Endothelial cell (in vitro differentiated cells): ENCODE measurements around the gene PRR20C. TPM values are rescaled to one million over a fixed set of nuclear protein-coding genes. Genes with fewer than 3 reads are reported as not detected.
"Not testable (repeated sequence)": the region's sequence is repeated elsewhere in the genome, so short reads cannot be mapped to it uniquely, and the experiment has no call there.

Experiments used
- DNase-seq: peaks from one replicate; pipeline ENCODE4 v3.0.0; 2021; ENCODE audit warnings: low spot score
- H3K27ac Mint-ChIP-seq: one replicate; pipeline ENCODE4 v1.8.0; 2021; ENCODE audit warnings: mixed read lengths, inconsistent platforms; ENCODE audit not compliant: unreplicated experiment
- H3K27me3 Mint-ChIP-seq: one replicate; pipeline ENCODE4 v1.8.0; 2021; ENCODE audit warnings: mild to moderate bottlenecking, moderate library complexity, mixed read lengths, inconsistent platforms; ENCODE audit not compliant: unreplicated experiment
- H3K36me3 Mint-ChIP-seq: one replicate; pipeline ENCODE4 v1.8.0; 2021; ENCODE audit warnings: mild to moderate bottlenecking, low read depth, mixed read lengths, inconsistent platforms; ENCODE audit not compliant: unreplicated experiment
- H3K4me1 Mint-ChIP-seq: one replicate; pipeline ENCODE4 v1.8.0; 2021; ENCODE audit warnings: mild to moderate bottlenecking, mixed read lengths, inconsistent platforms; ENCODE audit not compliant: unreplicated experiment
- H3K4me3 Mint-ChIP-seq: one replicate; pipeline ENCODE4 v1.8.0; 2021; ENCODE audit warnings: mild to moderate bottlenecking, mixed read lengths, inconsistent platforms; ENCODE audit not compliant: unreplicated experiment
- H3K9me3 Mint-ChIP-seq: one replicate; pipeline ENCODE4 v1.8.0; 2021; ENCODE audit warnings: mixed read lengths, inconsistent platforms; ENCODE audit not compliant: unreplicated experiment
- total RNA-seq: library from RNA; stranded (reverse); fragmentation: NEBNext Ultra II Directional; extraction: Animal tissue kit (Norgen Biotek cat#: 25700); gene quantifications from one replicate; pipeline ENCODE4 v1.2.1, GENCODE V29; 2021; ENCODE audit not compliant: unreplicated experiment
- TF ChIP-seq, protein P1 (sequence below): fragments of 200-600 bp; sonication (generic); IDR thresholded peaks from one replicate; pipeline ENCODE4 v1.5.0; 2021; ENCODE audit warnings: antibody characterized with exemption; ENCODE audit not compliant: unreplicated experiment

Gene PRR20C
- total RNA-seq, 1 donor from 2014 or later: not detected

DNA sequence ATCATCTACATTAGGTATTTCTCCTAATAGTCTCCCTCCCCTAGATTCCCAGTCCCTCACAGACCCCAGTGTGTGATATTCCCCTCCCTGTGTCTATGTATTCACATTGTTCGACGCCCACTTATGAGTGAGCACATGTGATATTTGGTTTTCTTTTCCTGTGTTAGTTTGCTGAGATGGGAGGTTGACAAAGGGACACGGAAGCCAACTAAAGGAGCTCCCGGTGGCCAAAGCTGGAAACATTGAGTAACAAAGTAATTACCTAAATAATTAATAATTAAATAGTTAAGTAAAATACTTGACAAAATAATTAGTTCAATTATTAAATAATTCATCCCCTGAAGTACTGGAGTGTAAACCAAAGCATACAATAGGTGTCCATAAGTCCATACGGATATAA, 14.9 kb upstream of the PRR20C start:
- no peak for DNase-seq
- H3K27me3 Mint-ChIP-seq: no peaks in the 10 kb centered on the region

DNA sequence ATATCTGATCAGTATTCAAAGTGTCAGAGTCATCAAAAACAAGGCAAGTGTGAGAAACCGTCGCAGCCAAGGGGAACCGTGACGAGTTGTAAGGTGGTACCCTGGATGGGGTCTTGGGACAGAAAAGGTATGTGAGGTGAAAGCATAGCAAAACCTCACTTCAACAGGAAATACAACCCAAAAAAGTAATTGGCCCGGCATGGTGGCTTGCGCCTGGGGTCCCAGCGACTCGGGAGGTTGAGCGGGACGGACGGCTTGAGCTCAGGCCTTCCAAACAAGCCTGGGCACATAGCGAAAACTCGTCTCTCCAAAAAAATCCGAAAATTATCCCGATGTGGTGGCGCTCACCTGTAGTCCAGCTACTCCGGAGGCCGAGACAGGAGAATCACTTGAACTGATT, 14.1 kb upstream of the PRR20C start:
- H3K9me3 Mint-ChIP-seq, H3K27me3 Mint-ChIP-seq, H3K4me1 Mint-ChIP-seq, H3K36me3 Mint-ChIP-seq, DNase-seq, H3K27ac Mint-ChIP-seq, H3K4me3 Mint-ChIP-seq: not testable (repeated sequence)

More for the DNA sequence above, 14.9 kb upstream of the PRR20C start:
- no peaks in the 10 kb centered on the region for H3K9me3 Mint-ChIP-seq
- TF ChIP-seq, protein P1, sequence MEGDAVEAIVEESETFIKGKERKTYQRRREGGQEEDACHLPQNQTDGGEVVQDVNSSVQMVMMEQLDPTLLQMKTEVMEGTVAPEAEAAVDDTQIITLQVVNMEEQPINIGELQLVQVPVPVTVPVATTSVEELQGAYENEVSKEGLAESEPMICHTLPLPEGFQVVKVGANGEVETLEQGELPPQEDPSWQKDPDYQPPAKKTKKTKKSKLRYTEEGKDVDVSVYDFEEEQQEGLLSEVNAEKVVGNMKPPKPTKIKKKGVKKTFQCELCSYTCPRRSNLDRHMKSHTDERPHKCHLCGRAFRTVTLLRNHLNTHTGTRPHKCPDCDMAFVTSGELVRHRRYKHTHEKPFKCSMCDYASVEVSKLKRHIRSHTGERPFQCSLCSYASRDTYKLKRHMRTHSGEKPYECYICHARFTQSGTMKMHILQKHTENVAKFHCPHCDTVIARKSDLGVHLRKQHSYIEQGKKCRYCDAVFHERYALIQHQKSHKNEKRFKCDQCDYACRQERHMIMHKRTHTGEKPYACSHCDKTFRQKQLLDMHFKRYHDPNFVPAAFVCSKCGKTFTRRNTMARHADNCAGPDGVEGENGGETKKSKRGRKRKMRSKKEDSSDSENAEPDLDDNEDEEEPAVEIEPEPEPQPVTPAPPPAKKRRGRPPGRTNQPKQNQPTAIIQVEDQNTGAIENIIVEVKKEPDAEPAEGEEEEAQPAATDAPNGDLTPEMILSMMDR: no peak
- H3K27ac Mint-ChIP-seq: no peak overlapping the region
- no peak overlapping the region for H3K4me3 Mint-ChIP-seq
- no peaks in the 10 kb centered on the region for H3K36me3 Mint-ChIP-seq
- H3K4me1 Mint-ChIP-seq: no peaks in the 10 kb centered on the region

DNA sequence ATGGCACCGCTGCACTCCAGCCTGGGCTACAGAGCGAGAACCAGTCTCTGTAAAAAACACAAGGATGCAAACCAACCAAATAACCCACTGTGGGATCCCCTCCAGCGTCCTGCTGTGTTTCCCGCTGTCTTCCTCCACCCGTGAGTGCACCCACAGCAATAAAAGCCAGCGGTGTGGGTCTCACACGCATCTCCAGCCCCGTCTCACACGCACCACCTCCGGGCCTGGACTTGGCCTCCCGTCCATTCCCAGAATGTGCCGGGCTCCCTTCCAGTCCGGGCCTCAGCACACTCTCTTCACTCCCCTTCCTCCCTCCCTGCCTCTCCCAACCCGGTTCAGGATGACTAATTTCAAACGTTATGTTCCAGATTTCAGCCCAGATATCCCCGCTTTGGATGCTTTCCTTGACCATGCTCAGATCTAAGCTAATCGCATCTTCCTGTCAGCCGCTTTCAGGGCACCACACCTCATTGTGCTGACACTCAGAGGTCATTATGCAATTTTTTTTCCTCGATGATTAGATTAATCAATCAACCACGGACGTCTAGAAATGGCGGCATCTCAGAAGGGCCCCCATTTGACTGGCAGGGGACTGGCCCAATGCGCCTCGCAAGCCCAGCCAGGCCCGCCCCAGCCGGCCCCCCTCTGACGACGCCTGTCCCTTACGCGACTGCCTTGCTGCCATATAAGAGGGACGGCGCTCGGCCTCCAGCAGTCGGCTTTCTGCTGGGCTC, 13.5 kb upstream of the PRR20C start, which contains the start of gene PRR20A:
PRR20A (plus strand) TSS at position 684 of the 734 bp plus-strand sequence. CDS start 387 bp downstream, outside the sequence.
- DNase-seq, H3K27ac Mint-ChIP-seq, H3K9me3 Mint-ChIP-seq: not testable (repeated sequence)

DNA sequence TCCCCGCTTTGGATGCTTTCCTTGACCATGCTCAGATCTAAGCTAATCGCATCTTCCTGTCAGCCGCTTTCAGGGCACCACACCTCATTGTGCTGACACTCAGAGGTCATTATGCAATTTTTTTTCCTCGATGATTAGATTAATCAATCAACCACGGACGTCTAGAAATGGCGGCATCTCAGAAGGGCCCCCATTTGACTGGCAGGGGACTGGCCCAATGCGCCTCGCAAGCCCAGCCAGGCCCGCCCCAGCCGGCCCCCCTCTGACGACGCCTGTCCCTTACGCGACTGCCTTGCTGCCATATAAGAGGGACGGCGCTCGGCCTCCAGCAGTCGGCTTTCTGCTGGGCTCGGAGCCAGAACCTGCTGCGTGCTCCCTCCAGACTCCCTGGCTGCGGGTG, 6.7 kb upstream of the PRR20C start, which contains the start of gene PRR20B:
PRR20B (plus strand) TSS at position 301 of the 400 bp plus-strand sequence. CDS start 387 bp downstream, outside the sequence.
- not testable (repeated sequence) for DNase-seq, H3K4me3 Mint-ChIP-seq, H3K27me3 Mint-ChIP-seq, H3K27ac Mint-ChIP-seq, H3K9me3 Mint-ChIP-seq, H3K36me3 Mint-ChIP-seq, H3K4me1 Mint-ChIP-seq

More for the DNA sequence above, 13.5 kb upstream of the PRR20C start, which contains the start of gene PRR20A:
- not testable (repeated sequence) for H3K4me1 Mint-ChIP-seq, H3K27me3 Mint-ChIP-seq, H3K4me3 Mint-ChIP-seq, H3K36me3 Mint-ChIP-seq

DNA sequence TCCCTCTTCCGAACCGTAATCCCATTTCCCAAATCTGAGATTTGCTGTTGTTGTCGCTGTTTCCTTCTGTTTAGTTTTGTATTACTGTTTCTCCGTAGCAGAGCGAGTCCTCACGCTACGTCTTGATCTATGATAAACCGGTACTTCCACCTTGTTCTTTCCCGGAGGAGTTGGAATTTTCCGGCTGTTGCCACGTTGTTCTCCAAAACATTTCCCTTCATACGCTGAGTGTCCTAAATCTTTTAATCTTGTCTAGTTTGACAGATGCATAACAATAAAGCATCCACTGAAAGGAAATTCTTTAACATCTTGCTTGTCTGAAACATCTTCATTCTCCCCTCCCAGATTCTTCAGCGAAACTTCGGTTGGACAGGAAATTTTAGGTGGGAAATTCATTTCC, 5.8 kb upstream of the PRR20C start:
- not testable (repeated sequence) for H3K4me1 Mint-ChIP-seq, H3K27me3 Mint-ChIP-seq, H3K27ac Mint-ChIP-seq, H3K36me3 Mint-ChIP-seq, H3K9me3 Mint-ChIP-seq, DNase-seq, H3K4me3 Mint-ChIP-seq

DNA sequence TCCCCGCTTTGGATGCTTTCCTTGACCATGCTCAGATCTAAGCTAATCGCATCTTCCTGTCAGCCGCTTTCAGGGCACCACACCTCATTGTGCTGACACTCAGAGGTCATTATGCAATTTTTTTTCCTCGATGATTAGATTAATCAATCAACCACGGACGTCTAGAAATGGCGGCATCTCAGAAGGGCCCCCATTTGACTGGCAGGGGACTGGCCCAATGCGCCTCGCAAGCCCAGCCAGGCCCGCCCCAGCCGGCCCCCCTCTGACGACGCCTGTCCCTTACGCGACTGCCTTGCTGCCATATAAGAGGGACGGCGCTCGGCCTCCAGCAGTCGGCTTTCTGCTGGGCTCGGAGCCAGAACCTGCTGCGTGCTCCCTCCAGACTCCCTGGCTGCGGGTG, 6.5 kb downstream of the PRR20C start, which contains the start of gene PRR20D:
PRR20D (plus strand) TSS at position 301 of the 400 bp plus-strand sequence. CDS start 387 bp downstream, outside the sequence.
- not testable (repeated sequence) for H3K27me3 Mint-ChIP-seq, H3K4me1 Mint-ChIP-seq, H3K4me3 Mint-ChIP-seq, H3K9me3 Mint-ChIP-seq, H3K36me3 Mint-ChIP-seq, DNase-seq, H3K27ac Mint-ChIP-seq

DNA sequence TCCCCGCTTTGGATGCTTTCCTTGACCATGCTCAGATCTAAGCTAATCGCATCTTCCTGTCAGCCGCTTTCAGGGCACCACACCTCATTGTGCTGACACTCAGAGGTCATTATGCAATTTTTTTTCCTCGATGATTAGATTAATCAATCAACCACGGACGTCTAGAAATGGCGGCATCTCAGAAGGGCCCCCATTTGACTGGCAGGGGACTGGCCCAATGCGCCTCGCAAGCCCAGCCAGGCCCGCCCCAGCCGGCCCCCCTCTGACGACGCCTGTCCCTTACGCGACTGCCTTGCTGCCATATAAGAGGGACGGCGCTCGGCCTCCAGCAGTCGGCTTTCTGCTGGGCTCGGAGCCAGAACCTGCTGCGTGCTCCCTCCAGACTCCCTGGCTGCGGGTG, 13.0 kb downstream of the PRR20C start, which contains the start of gene PRR20E:
PRR20E (plus strand) TSS at position 301 of the 400 bp plus-strand sequence. CDS start 387 bp downstream, outside the sequence.
- H3K27ac Mint-ChIP-seq, H3K27me3 Mint-ChIP-seq, H3K9me3 Mint-ChIP-seq, DNase-seq, H3K4me3 Mint-ChIP-seq, H3K4me1 Mint-ChIP-seq, H3K36me3 Mint-ChIP-seq: not testable (repeated sequence)

DNA sequence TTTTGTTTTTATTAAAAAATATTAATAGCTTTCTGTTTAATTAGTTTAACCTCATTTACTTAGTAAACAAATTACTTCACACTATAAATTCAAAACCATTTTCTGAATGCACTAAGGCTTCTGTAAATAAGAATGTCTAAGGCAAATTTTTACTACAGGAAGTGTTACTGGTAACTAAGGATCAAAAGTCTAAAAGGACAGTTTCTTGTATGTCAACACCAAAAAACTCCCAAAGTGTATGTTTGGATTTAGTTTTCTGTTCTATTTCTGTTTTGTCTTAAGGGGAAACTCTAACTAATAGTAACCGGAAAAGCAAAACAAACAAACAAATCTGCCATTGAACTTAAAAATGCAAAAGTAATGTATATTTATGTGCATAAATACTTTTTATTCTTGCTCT, 37.8 kb downstream of the PRR20C start:
- H3K27me3 Mint-ChIP-seq: no peaks in the 10 kb centered on the region
- no peak overlapping the region for H3K4me3 Mint-ChIP-seq
- H3K27ac Mint-ChIP-seq: no peak overlapping the region
- DNase-seq: no peak
- H3K36me3 Mint-ChIP-seq: no peaks in the 10 kb centered on the region
- no peaks in the 10 kb centered on the region for H3K9me3 Mint-ChIP-seq
- TF ChIP-seq, protein P1: no peak
- H3K4me1 Mint-ChIP-seq: no peaks in the 10 kb centered on the region
